Measurements from ENCODE around the gene MPPE1. TPM values are rescaled to one million over a fixed set of nuclear protein-coding genes. Genes with fewer than 3 reads are reported as not detected.

The MPPE1 gene
- total and polyA plus RNA-seq, 9 of the 15 experiments (the other 6 are each of a cell fraction or from before 2014, with no cell fraction given), result 10.7 to 19.5 (median 13.3) TPM

- no peak for TF ChIP-seq CHD7 (IDR thresholded peaks at IDR 0.05; ENCODE audit: low read depth, low read length)
- no peak for TF ChIP-seq NR4A1 (CRISPR knock-in tag; IDR thresholded peaks at IDR 0.05)
- TF ChIP-seq NR4A1 (tag; IDR thresholded peaks at IDR 0.05), result no peak
- no peak for TF ChIP-seq TFAP4 (CRISPR knock-in tag; IDR thresholded peaks at IDR 0.05; ENCODE audit: borderline replicate concordance)
- no peak for TF ChIP-seq HMBOX1 (IDR thresholded peaks at IDR 0.05)
- no peak for TF ChIP-seq HDAC3 (IDR thresholded peaks at IDR 0.05; ENCODE audit: borderline replicate concordance, partially characterized antibody)
- TF ChIP-seq BCOR (IDR thresholded peaks at IDR 0.05), result no peak
- no peak for TF ChIP-seq SRSF3 (IDR thresholded peaks at IDR 0.05; ENCODE audit: insufficient read depth, low read length)
- TF ChIP-seq KAT8 (IDR thresholded peaks at IDR 0.05; ENCODE audit: low read depth), result no peak
- TF ChIP-seq PATZ1 (CRISPR knock-in tag; IDR thresholded peaks at IDR 0.05; ENCODE audit: borderline replicate concordance), result no peak
- no peak for TF ChIP-seq ZNF785 (CRISPR knock-in tag; IDR thresholded peaks at IDR 0.05)
Measured at GRCh38 chr18:11871501-11871900, 36.6 kb downstream of the MPPE1 start (continued).
